CD8-positive, alpha-beta memory T cell (primary cell): ENCODE data around the gene TMEM266. TPM values are rescaled to one million over a fixed set of nuclear protein-coding genes. Genes with fewer than 3 reads are reported as not detected.

Experiments used
- CTCF ChIA-PET: fragments of 350-600 bp; sonication (Branson Sonifier 250); formaldehyde crosslinking; loops from one replicate; lab custom pipeline; 2021; ENCODE audit warnings: antibody characterized with exemption; lab: Charles Lee
- POLR2A ChIA-PET: fragments of 350-600 bp; sonication (Branson Sonifier 250); formaldehyde crosslinking; loops from one replicate; lab custom pipeline; 2021; ENCODE audit warnings: antibody characterized with exemption; lab: Charles Lee
- DNase-seq, 5 donors: peaks; one replicate each; pipeline versions ENCODE4 v3.0.0 to v3.0.0-alpha.2; 2020 to 2022; ENCODE audit warnings: mixed read lengths in 1 of 5
- H3K27ac ChIP-seq: one replicate; pipeline ENCODE4 v1.7.0; 2013; ENCODE audit warnings: low read depth, mild to moderate bottlenecking, low read length, moderate library complexity
- H3K27me3 ChIP-seq: 2 replicates; pipeline ENCODE4 v1.7.0; 2013; ENCODE audit warnings: low read length, mild to moderate bottlenecking; ENCODE audit not compliant: insufficient read depth, poor library complexity, severe bottlenecking
- H3K36me3 ChIP-seq: 2 replicates; pipeline ENCODE4 v1.7.0; 2013; ENCODE audit warnings: mild to moderate bottlenecking, low read length, moderate library complexity; ENCODE audit not compliant: insufficient read depth
- H3K4me1 ChIP-seq: 2 replicates; pipeline ENCODE4 v1.7.0; 2013; ENCODE audit warnings: mild to moderate bottlenecking, low read length, moderate library complexity; ENCODE audit not compliant: insufficient read depth
- H3K4me3 ChIP-seq: 2 replicates; pipeline ENCODE4 v1.7.0; 2013; ENCODE audit warnings: mild to moderate bottlenecking, low read length
- H3K9me3 ChIP-seq: 2 replicates; pipeline ENCODE4 v1.7.0; 2013; ENCODE audit warnings: mild to moderate bottlenecking, low read length
- H3K27ac Mint-ChIP-seq, 8 donors: one replicate each; pipeline ENCODE4 v1.8.0; 2020 to 2021; ENCODE audit warnings: mixed read lengths in 8 of 8, mild to moderate bottlenecking in 6 of 8, inconsistent platforms in 3 of 8, moderate library complexity in 3 of 8
- H3K27me3 Mint-ChIP-seq, 2 donors: one replicate each; pipeline ENCODE4 v1.8.0; 2020 to 2021; ENCODE audit warnings: mixed read lengths in 2 of 2, mild to moderate bottlenecking in 1 of 2, moderate library complexity in 1 of 2
- H3K36me3 Mint-ChIP-seq, 3 donors: one replicate each; pipeline ENCODE4 v1.8.0; 2020 to 2021; ENCODE audit warnings: mixed read lengths in 3 of 3, inconsistent platforms in 1 of 3, mild to moderate bottlenecking in 1 of 3
- H3K4me1 Mint-ChIP-seq, 3 donors: one replicate each; pipeline ENCODE4 v1.8.0; 2020 to 2021; ENCODE audit warnings: mixed read lengths in 3 of 3, inconsistent platforms in 1 of 3, mild to moderate bottlenecking in 1 of 3
- H3K4me3 Mint-ChIP-seq, 7 donors: one replicate each; pipeline ENCODE4 v1.8.0; 2020 to 2021; ENCODE audit warnings: mixed read lengths in 7 of 7, mild to moderate bottlenecking in 6 of 7, moderate library complexity in 4 of 7, inconsistent platforms in 2 of 7
- H3K9me3 Mint-ChIP-seq, 5 donors: one replicate each; pipeline ENCODE4 v1.8.0; 2020 to 2022; ENCODE audit warnings: mixed read lengths in 5 of 5, mild to moderate bottlenecking in 3 of 5, moderate library complexity in 2 of 5, inconsistent platforms in 1 of 5
- polyA plus RNA-seq: library from polyadenylated mRNA; unstranded; fragments of 300-500 nt; fragmentation: Illumina TruSeq; gene quantifications from one replicate; pipeline ENCODE4 v1.2.3, GENCODE V29; 2021
- total RNA-seq, 2 experiments: library from RNA; stranded (reverse); gene quantifications; one replicate each; pipeline ENCODE4 v1.2.3, GENCODE V29; 2021

The TMEM266 gene
- total and polyA plus RNA-seq, 3 experiments from 2014 or later, result 0.11 TPM; not detected in 1

GRCh38 chr15:76221085-76221767 lies 161.4 kb downstream of the TMEM266 start:
- CTCF ChIA-PET, result no interaction called here
- H3K4me1 Mint-ChIP-seq, result peaks cover 10 to 17% (median 11%) of the 10 kb centered on the region in 3 donors
- no peaks in the 10 kb centered on the region for H3K9me3 Mint-ChIP-seq

GRCh38 chr15:76222159-76222558 lies 162.4 kb downstream of the TMEM266 start:
- H3K36me3 ChIP-seq, result no peaks in the 10 kb centered on the region
- no peak overlapping the region for H3K27ac ChIP-seq
- no peaks in the 10 kb centered on the region for H3K9me3 Mint-ChIP-seq
- H3K4me3 Mint-ChIP-seq, result no peak overlapping the region
- H3K9me3 ChIP-seq, result no peaks in the 10 kb centered on the region
- H3K27me3 Mint-ChIP-seq, result peaks cover 0 to 2% of the 10 kb centered on the region in 2 donors
- H3K27me3 ChIP-seq, result no peaks in the 10 kb centered on the region
- ChIA-PET POLR2A (no interaction called here), CTCF (no interaction called here)
- H3K4me3 ChIP-seq, result no peak overlapping the region
- H3K4me1 Mint-ChIP-seq, result peaks cover 8 to 14% (median 10%) of the 10 kb centered on the region in 3 donors
- no peaks in the 10 kb centered on the region for H3K4me1 ChIP-seq
- H3K36me3 Mint-ChIP-seq, result peaks cover 19 to 60% (median 31%) of the 10 kb centered on the region in 3 donors
- DNase-seq, result no peak
- H3K27ac Mint-ChIP-seq, result no peak overlapping the region

More at GRCh38 chr15:76221085-76221767, 161.4 kb downstream of the TMEM266 start:
- no peaks in the 10 kb centered on the region for H3K9me3 ChIP-seq
- no peak overlapping the region for H3K27ac Mint-ChIP-seq
- H3K36me3 Mint-ChIP-seq, result peaks cover 19 to 66% (median 34%) of the 10 kb centered on the region in 3 donors
- POLR2A ChIA-PET, result no interaction called here
- no peak overlapping the region for H3K4me3 Mint-ChIP-seq
- no peak overlapping the region for H3K4me3 ChIP-seq
- no peaks in the 10 kb centered on the region for H3K36me3 ChIP-seq
- H3K27me3 ChIP-seq, result no peaks in the 10 kb centered on the region
- DNase-seq, result no peak
- H3K4me1 ChIP-seq, result no peaks in the 10 kb centered on the region
- H3K27me3 Mint-ChIP-seq, result peaks cover 0 to 2% of the 10 kb centered on the region in 2 donors
- H3K27ac ChIP-seq, result no peak overlapping the region

- Mint-ChIP-seq H3K36me3 (peaks cover 18 to 55% (median 29%) of the 10 kb centered on the region in 3 donors), H3K4me1 (peaks cover 6 to 12% (median 9%) of the 10 kb centered on the region in 3 donors), H3K27ac (no peak overlapping the region), H3K4me3 (no peak overlapping the region), H3K27me3 (peaks cover 0 to 2% of the 10 kb centered on the region in 2 donors), H3K9me3 (no peaks in the 10 kb centered on the region)
- Histone ChIP-seq H3K36me3 (peaks cover 5% of the 10 kb centered on the region), H3K27ac (no peak overlapping the region), H3K27me3 (no peaks in the 10 kb centered on the region), H3K9me3 (no peaks in the 10 kb centered on the region), H3K4me1 (no peaks in the 10 kb centered on the region), H3K4me3 (no peak overlapping the region)
- DNase-seq, result no peak
- CTCF ChIA-PET, result no interaction called here
- POLR2A ChIA-PET, result no interaction called here
These were observed 163.7 kb downstream of the TMEM266 start for GRCh38 chr15:76223521-76223920.

GRCh38 chr15:76229266-76229665 lies 169.5 kb downstream of the TMEM266 start:
- no peak overlapping the region for H3K4me3 Mint-ChIP-seq
- peaks cover 4 to 46% (median 12%) of the 10 kb centered on the region in 3 donors for H3K36me3 Mint-ChIP-seq
- no peak for DNase-seq
- CTCF ChIA-PET, result no interaction called here
- Histone ChIP-seq H3K4me1 (no peaks in the 10 kb centered on the region), H3K27ac (no peak overlapping the region), H3K36me3 (peaks cover 10% of the 10 kb centered on the region), H3K27me3 (no peaks in the 10 kb centered on the region), H3K9me3 (no peaks in the 10 kb centered on the region), H3K4me3 (no peak overlapping the region)
- no peak overlapping the region for H3K27ac Mint-ChIP-seq
- peaks cover 0 to 2% of the 10 kb centered on the region in 2 donors for H3K27me3 Mint-ChIP-seq
- H3K4me1 Mint-ChIP-seq, result no peaks in the 10 kb centered on the region
- H3K9me3 Mint-ChIP-seq, result no peaks in the 10 kb centered on the region
- POLR2A ChIA-PET, result interaction anchor here (0.6 kb wide), 1 partner anchor 20 kb away, joined by 5 read pairs; no protein-coding TSS in a partner anchor

GRCh38 chr15:76233921-76234320 lies 174.1 kb downstream of the TMEM266 start:
- no peaks in the 10 kb centered on the region for H3K4me1 Mint-ChIP-seq
- H3K27ac Mint-ChIP-seq, result no peak overlapping the region
- Histone ChIP-seq H3K4me3 (no peak overlapping the region), H3K36me3 (peaks cover 6% of the 10 kb centered on the region), H3K9me3 (no peaks in the 10 kb centered on the region), H3K27ac (no peak overlapping the region), H3K4me1 (no peaks in the 10 kb centered on the region), H3K27me3 (no peaks in the 10 kb centered on the region)
- no peak overlapping the region for H3K4me3 Mint-ChIP-seq
- no peaks in the 10 kb centered on the region for H3K27me3 Mint-ChIP-seq
- ChIA-PET POLR2A (no interaction called here), CTCF (interaction anchor here (0.7 kb wide), 1 partner anchor 228 kb away, joined by 3 read pairs; no protein-coding TSS in a partner anchor)
- no peaks in the 10 kb centered on the region for H3K9me3 Mint-ChIP-seq
- H3K36me3 Mint-ChIP-seq, result peaks cover 0 to 26% (median 4%) of the 10 kb centered on the region in 3 donors
- DNase-seq, result no peak

GRCh38 chr15:76234337-76234889 lies 174.6 kb downstream of the TMEM266 start:
- Mint-ChIP-seq H3K27me3 (no peaks in the 10 kb centered on the region), H3K27ac (peak overlapping the region in 1 of 8 donors; percentile 74), H3K4me3 (no peak overlapping the region), H3K4me1 (no peaks in the 10 kb centered on the region), H3K36me3 (peaks cover 0 to 21% (median 4%) of the 10 kb centered on the region in 3 donors), H3K9me3 (no peaks in the 10 kb centered on the region)
- no peak overlapping the region for H3K4me3 ChIP-seq
- no peaks in the 10 kb centered on the region for H3K4me1 ChIP-seq
- peaks cover 6% of the 10 kb centered on the region for H3K36me3 ChIP-seq
- ChIA-PET POLR2A (no interaction called here), CTCF (no interaction called here)
- H3K27me3 ChIP-seq, result no peaks in the 10 kb centered on the region
- no peaks in the 10 kb centered on the region for H3K9me3 ChIP-seq
- H3K27ac ChIP-seq, result no peak overlapping the region
- no peak for DNase-seq

GRCh38 chr15:76235186-76235826 lies 175.5 kb downstream of the TMEM266 start:
- H3K4me1 ChIP-seq, result no peaks in the 10 kb centered on the region
- peak in 2 of 5 donors; percentile 14 to 24 for DNase-seq
- no peaks in the 10 kb centered on the region for H3K9me3 ChIP-seq
- Mint-ChIP-seq H3K4me3 (no peak overlapping the region), H3K27me3 (no peaks in the 10 kb centered on the region), H3K36me3 (peaks cover 0 to 20% (median 4%) of the 10 kb centered on the region in 3 donors), H3K27ac (peak overlapping the region in 1 of 8 donors; percentile 33), H3K9me3 (no peaks in the 10 kb centered on the region), H3K4me1 (no peaks in the 10 kb centered on the region)
- POLR2A ChIA-PET, result no interaction called here
- H3K27me3 ChIP-seq, result no peaks in the 10 kb centered on the region
- H3K27ac ChIP-seq, result no peak overlapping the region
- H3K4me3 ChIP-seq, result no peak overlapping the region
- H3K36me3 ChIP-seq, result peaks cover 6% of the 10 kb centered on the region
- CTCF ChIA-PET, result no interaction called here

GRCh38 chr15:76236350-76236749 lies 176.6 kb downstream of the TMEM266 start:
- Mint-ChIP-seq H3K9me3 (no peaks in the 10 kb centered on the region), H3K4me3 (no peak overlapping the region), H3K27ac (no peak overlapping the region), H3K36me3 (peaks cover 0 to 16% (median 2%) of the 10 kb centered on the region in 3 donors), H3K27me3 (no peaks in the 10 kb centered on the region), H3K4me1 (no peaks in the 10 kb centered on the region)
- Histone ChIP-seq H3K9me3 (no peaks in the 10 kb centered on the region), H3K4me3 (no peak overlapping the region), H3K36me3 (no peaks in the 10 kb centered on the region), H3K27me3 (no peaks in the 10 kb centered on the region), H3K27ac (no peak overlapping the region), H3K4me1 (no peaks in the 10 kb centered on the region)
- no peak for DNase-seq
- POLR2A ChIA-PET, result no interaction called here
- CTCF ChIA-PET, result no interaction called here
